ENCODE results near the gene NOP56.

The NOP56 gene

GRCh38 chr20:2654831-2655230 is 2.4 kb downstream of the NOP56 start:
- H3K4me3 ChIP-seq (ENCODE audit: low read depth, low read length), result no peak overlapping the region

GRCh38 chr20:2655331-2656116 is 3.1 kb downstream of the NOP56 start:
- H3K4me3 ChIP-seq (ENCODE audit: low read depth, low read length), result no peak overlapping the region
- no peak for TF ChIP-seq CTCF (IDR thresholded peaks at IDR 0.05; ENCODE audit: borderline replicate concordance, insufficient read depth, low read depth, low read length)

More at GRCh38 chr20:2654831-2655230, 2.4 kb downstream of the NOP56 start:
- no peak for TF ChIP-seq CTCF (IDR thresholded peaks at IDR 0.05; ENCODE audit: borderline replicate concordance, insufficient read depth, low read depth, low read length)

GRCh38 chr20:2656471-2657117 is 4.2 kb downstream of the NOP56 start:
- H3K4me3 ChIP-seq (ENCODE audit: low read depth, low read length), result no peak overlapping the region

GRCh38 chr20:2657241-2657640 is 4.8 kb downstream of the NOP56 start:
- no peak overlapping the region for H3K4me3 ChIP-seq (ENCODE audit: low read depth, low read length)
- no peak for TF ChIP-seq CTCF (IDR thresholded peaks at IDR 0.05; ENCODE audit: borderline replicate concordance, insufficient read depth, low read depth, low read length)

More at GRCh38 chr20:2656471-2657117, 4.2 kb downstream of the NOP56 start:
- TF ChIP-seq CTCF (IDR thresholded peaks at IDR 0.05; ENCODE audit: borderline replicate concordance, insufficient read depth, low read depth, low read length), result no peak

GRCh38 chr20:2657674-2658073 is 5.2 kb downstream of the NOP56 start:
- no peak for TF ChIP-seq CTCF (IDR thresholded peaks at IDR 0.05; ENCODE audit: borderline replicate concordance, insufficient read depth, low read depth, low read length)
- H3K4me3 ChIP-seq (ENCODE audit: low read depth, low read length), result no peak overlapping the region

GRCh38 chr20:2658414-2659354 is 6.3 kb downstream of the NOP56 start:
- no peak for TF ChIP-seq CTCF (IDR thresholded peaks at IDR 0.05; ENCODE audit: borderline replicate concordance, insufficient read depth, low read depth, low read length)

More at GRCh38 chr20:2658414-2659354, 6.3 kb downstream of the NOP56 start:
- H3K4me3 ChIP-seq (ENCODE audit: low read depth, low read length), result no peak overlapping the region
